Pulmonary artery endothelial cell (primary cell): ENCODE measurements around the gene CRB2. TPM values are rescaled to one million over a fixed set of nuclear protein-coding genes. Genes with fewer than 3 reads are reported as not detected.
"Not testable (repeated sequence)": the region's sequence is repeated elsewhere in the genome, so short reads cannot be mapped to it uniquely, and the experiment has no call there.

Source experiments
- DNase-seq: peaks from one replicate; pipeline ENCODE4 v3.0.0-alpha.2; 2011; ENCODE audit warnings: low read depth, low spot score
- total RNA-seq: library from RNA; depleted of rRNA; stranded (reverse); fragments of >200 nt; gene quantifications from 2 replicates; pipeline ENCODE4 v1.2.3, GENCODE V29; 2014

The CRB2 gene
- total RNA-seq, 1 donor from 2014 or later: not detected

DNA sequence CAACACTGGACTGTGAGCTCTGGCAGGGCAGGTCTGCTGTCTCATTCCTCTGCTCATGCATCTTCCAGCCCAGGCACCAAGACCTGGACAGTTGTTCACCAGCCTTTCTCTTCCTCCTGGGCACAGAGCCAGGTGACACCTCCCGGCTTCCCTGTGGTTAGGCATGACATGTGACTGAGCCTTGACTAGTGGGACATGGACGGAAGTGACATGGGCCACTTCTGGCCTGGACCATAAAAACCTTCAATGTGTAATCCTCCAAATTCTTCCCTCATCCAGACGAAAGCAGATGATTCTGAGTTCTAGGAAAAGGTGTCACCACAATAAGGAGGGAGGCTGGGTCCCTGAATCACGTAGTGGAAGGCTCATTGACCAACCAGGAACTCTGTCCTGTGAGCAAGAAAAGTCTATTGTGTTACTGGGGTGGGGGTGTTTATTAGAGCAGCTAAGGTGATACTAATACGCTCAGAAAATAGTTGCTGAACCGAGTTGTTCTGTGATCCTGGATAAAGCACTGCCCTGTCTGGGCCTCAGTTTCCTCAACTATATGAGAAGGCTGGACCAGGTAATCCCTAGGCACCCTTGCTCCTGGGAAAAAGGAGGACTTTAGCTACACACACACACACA, 26.6 kb upstream of the CRB2 start:
- DNase-seq: no peak

GRCh38 chr9:123331346-123332060, 24.5 kb upstream of the CRB2 start:
- DNase-seq: no peak

- DNase-seq: not testable (repeated sequence)
These were observed 22.8 kb upstream of the CRB2 start for GRCh38 chr9:123333058-123333669.

DNA sequence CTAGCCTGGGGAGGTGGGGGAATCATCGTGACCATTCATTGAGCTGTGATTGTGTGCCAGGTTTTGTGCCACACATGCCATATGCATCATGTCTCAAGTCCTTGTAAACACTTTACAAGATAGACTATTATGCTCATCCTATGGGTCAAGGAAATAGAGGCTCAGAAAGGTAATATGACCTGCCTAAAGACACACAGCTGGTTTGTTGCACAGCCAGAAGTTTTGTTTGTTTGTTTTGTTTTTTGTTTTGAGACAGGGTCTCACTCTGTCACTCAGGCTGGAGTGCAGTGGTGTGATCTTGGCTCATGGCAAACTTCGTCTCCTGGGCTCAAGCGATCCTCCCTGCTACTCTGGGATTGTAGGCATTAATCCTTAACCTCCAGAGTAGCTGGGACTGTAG, 21.4 kb upstream of the CRB2 start:
- DNase-seq: no peak

GRCh38 chr9:123335193-123335985, 20.6 kb upstream of the CRB2 start:
- DNase-seq: no peak

DNA sequence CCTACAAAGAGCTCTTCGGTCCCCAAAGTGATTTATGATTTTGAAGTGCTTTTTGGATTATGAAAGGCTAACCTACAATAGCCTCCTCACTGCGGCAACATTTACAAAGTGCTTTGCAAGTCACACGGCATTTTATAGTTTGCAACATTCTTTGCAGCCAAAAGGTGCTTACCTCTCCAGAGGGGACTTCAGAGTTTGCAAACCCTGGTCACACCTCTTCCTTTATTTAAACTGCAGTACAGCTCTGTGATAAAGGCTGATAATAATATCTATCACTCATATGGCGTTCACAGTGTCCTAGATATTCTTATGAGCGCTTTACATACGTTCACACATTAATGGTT, 20.0 kb upstream of the CRB2 start:
- no peak for DNase-seq

DNA sequence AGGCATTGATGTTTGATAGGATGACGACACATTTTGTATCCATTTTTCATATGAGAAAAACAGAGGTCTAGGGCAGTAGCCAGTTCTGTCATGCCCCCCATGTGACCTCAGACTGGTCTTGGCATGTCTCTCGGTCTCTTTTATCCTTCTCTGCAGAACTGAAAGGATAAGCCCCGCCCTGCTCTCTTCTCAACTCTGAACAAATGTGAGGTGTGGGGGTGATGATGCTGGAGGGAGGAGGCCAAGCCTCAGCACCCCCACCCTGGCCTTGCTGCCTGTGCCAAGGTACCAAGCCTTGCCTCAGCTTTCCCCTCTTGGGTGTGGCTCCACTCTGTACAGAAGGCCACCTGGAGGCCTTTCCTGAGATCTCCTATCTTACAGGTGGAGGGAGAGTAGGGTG, 19.5 kb upstream of the CRB2 start:
- DNase-seq: no peak

- no peak for DNase-seq
These were observed 19.0 kb upstream of the CRB2 start for GRCh38 chr9:123336959-123337358.

GRCh38 chr9:123337971-123338370, 18.0 kb upstream of the CRB2 start:
- no peak for DNase-seq

- no peak for DNase-seq
These were observed 17.0 kb upstream of the CRB2 start for GRCh38 chr9:123338710-123339665.

GRCh38 chr9:123339666-123340510, 16.1 kb upstream of the CRB2 start:
- DNase-seq: no peak

DNA sequence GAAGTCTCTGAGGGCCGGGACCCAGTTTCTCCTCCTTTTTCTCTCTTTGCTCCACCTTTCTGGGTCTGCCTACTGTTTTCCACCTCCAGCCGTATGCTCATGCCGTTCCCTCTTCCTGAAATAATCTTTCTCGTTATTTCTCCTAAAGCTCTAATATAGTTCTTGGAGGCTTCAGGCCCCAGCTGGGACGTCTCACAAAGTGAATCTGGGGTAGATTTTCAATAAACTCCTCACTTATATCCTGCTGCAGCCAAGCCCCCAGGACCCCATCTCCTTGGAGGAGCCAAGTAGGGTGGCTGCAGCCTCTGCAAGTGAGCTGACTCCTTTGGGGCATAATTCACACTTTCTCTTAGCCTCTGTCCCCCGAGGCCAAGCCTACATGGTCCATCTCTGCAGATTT, 14.2 kb upstream of the CRB2 start:
- no peak for DNase-seq

GRCh38 chr9:123342247-123342646, 13.8 kb upstream of the CRB2 start:
- no peak for DNase-seq

DNA sequence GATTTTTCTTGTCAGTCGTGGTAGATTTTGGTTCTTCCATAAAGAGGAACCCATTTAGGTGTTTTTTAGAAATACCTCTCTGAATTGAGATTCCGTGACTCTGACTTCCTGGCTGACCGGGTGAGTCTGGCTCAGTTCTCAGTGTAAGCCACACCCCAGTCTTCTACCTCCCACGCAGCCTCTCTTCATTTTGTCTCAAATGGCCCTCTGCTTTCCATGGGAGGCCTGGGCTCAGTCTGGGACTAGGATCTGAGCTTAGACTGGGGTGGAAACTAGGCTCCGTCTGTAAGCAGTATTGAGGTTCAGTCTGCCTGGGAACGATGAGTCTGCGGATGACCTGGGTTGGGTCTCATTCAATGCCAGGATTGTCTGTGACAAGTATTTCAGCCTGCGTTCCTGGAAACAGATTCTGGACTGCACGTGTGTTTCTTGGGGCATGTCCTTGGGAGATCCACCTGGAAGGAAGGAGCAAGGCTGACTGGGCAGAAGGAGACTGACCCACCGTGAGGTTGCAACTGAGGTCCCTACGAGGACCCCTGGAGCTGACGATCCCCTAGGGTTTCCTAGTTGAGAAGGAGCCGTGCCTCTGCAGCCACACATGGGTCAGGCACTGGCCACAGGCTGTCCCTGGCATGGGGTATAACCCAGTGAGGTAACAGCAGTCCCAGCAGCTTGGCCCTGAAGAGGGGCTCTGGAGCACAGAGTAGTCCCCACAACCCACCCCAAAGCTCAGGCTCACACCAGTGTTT, 12.4 kb upstream of the CRB2 start:
- DNase-seq: no peak

DNA sequence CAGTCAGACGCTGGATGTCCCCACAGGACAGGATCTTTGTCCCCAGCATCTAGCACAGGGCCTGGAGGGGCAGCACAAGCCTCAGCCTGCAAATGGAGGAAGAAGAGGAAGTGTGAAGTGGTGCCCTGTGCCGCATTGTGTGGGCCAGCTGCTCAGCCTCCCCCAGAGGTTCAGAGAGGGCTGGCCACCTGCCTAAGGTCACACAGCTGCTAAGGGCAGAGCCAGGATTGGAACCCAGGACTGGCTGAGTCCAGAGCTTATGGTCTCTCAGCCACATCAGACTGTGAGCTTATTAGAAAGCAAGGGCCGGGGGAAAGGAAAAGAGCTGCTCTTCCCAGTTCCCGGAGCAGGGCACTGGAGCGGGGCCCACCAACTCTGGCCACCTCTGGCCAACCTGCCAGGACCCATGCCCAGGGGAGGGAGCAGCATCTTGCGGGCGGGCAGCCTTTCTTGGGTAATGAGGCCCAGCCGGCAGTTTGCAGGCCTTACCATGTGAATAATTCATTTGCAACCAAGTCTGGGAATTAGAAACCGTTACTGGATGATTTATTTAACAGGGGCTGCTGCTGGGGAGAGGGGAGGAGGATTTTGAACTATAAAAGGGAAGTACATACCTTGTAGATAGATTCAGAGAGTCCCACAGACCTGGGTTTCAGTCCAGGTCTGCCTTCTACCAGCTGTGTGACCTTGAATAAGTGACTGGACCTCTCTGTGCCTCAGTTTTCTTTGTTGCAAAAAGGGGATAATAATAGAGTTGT, 11.6 kb upstream of the CRB2 start:
- no peak for DNase-seq

GRCh38 chr9:123345567-123345955, 10.4 kb upstream of the CRB2 start:
- DNase-seq: no peak

DNA sequence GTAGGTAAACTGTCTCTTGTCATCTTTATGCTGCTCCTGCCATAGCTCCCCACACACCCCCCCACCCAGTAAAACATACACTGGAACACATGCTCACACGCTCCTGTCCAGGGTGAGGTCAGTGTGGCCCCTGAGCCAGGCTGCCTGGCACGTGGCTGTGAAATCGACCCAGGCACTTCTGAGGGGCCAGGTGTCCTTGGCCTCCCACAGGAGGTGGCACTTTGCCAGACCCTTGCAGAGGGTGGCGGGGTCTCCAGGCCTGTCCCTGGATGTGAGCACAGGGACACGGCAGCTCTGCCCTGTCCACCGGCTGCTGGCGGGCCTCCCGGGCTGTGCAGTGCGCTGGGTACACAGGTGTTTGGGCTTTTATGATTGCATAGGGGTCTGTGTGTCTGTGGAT, 10.0 kb upstream of the CRB2 start:
- DNase-seq: no peak

- DNase-seq: no peak
These were observed 9.2 kb upstream of the CRB2 start for GRCh38 chr9:123346826-123347225.
